Neutrophil (primary cell): Measurements from ENCODE around the gene CCDC167.

ENCODE experiments used
- H3K27ac ChIP-seq: fragments of 200-600 bp; sonication (generic); 2 replicates; pipeline ENCODE4 v1.5.1; 2016; ENCODE audit warnings: mild to moderate bottlenecking, moderate library complexity
- H3K27me3 ChIP-seq: fragments of 200-600 bp; sonication (generic); 2 replicates; pipeline ENCODE4 v1.6.0; 2016; ENCODE audit warnings: mild to moderate bottlenecking
- H3K36me3 ChIP-seq: fragments of 200-600 bp; sonication (generic); 2 replicates; pipeline ENCODE4 v1.5.1; 2017
- H3K4me1 ChIP-seq, 2 experiments: fragments of 200-600 bp in 1 of 2; sonication (generic) in 1 of 2; 1 replicate in 1 of 2; 2 replicates in 1 of 2; pipeline versions ENCODE4 v1.5.1 to v1.6.1; 2013 to 2016; ENCODE audit warnings: low read depth in 1 of 2, low read length in 1 of 2, mild to moderate bottlenecking in 1 of 2, moderate library complexity in 1 of 2; ENCODE audit not compliant: control insufficient read depth in 1 of 2, insufficient read depth in 1 of 2
- H3K4me3 ChIP-seq, 2 experiments: fragments of 200-600 bp in 1 of 2; sonication (generic) in 1 of 2; 1 replicate in 1 of 2; 2 replicates in 1 of 2; pipeline ENCODE4 v1.5.1; 2013 to 2016; ENCODE audit warnings: low read depth in 1 of 2, low read length in 1 of 2, mild to moderate bottlenecking in 1 of 2, moderate library complexity in 1 of 2
- H3K9me3 ChIP-seq: fragments of 200-600 bp; sonication (generic); 2 replicates; pipeline ENCODE4 v1.5.1; 2016
- CTCF ChIP-seq: fragments of 200-600 bp; sonication (generic); IDR thresholded peaks from 2 replicates; pipeline ENCODE4 v1.5.1; 2016; ENCODE audit warnings: antibody characterized with exemption

The CCDC167 gene

GRCh38 chr6:37495244-37495934 lies 4.3 kb downstream of the CCDC167 start:
- H3K36me3 ChIP-seq: no peaks in the 10 kb centered on the region
- no peaks in the 10 kb centered on the region for H3K9me3 ChIP-seq
- H3K4me1 ChIP-seq: peaks cover 3 to 6% of the 10 kb centered on the region in 2 experiments
- no peak overlapping the region for H3K27ac ChIP-seq
- H3K4me3 ChIP-seq: no peak overlapping the region
- TF ChIP-seq CTCF: no peak
- no peaks in the 10 kb centered on the region for H3K27me3 ChIP-seq

- H3K36me3 ChIP-seq: no peaks in the 10 kb centered on the region
- H3K27me3 ChIP-seq: no peaks in the 10 kb centered on the region
- H3K4me3 ChIP-seq: no peak overlapping the region
- no peak overlapping the region for H3K27ac ChIP-seq
- no peak for TF ChIP-seq CTCF
- H3K9me3 ChIP-seq: no peaks in the 10 kb centered on the region
- H3K4me1 ChIP-seq: no peaks in the 10 kb centered on the region
These were observed 6.1 kb downstream of the CCDC167 start for GRCh38 chr6:37493661-37493995.

- no peak overlapping the region for H3K27ac ChIP-seq
- H3K27me3 ChIP-seq: no peaks in the 10 kb centered on the region
- H3K36me3 ChIP-seq: no peaks in the 10 kb centered on the region
- H3K4me3 ChIP-seq: no peak overlapping the region
- no peaks in the 10 kb centered on the region for H3K4me1 ChIP-seq
- TF ChIP-seq CTCF: no peak
- H3K9me3 ChIP-seq: no peaks in the 10 kb centered on the region
These were observed 6.6 kb downstream of the CCDC167 start for GRCh38 chr6:37492991-37493660.

GRCh38 chr6:37492236-37492972 lies 7.3 kb downstream of the CCDC167 start:
- no peaks in the 10 kb centered on the region for H3K9me3 ChIP-seq
- H3K27me3 ChIP-seq: no peaks in the 10 kb centered on the region
- no peak overlapping the region for H3K27ac ChIP-seq
- H3K4me3 ChIP-seq: no peak overlapping the region
- TF ChIP-seq CTCF: no peak
- H3K4me1 ChIP-seq: no peaks in the 10 kb centered on the region
- no peaks in the 10 kb centered on the region for H3K36me3 ChIP-seq

- Histone ChIP-seq H3K36me3 (no peaks in the 10 kb centered on the region), H3K4me1 (no peaks in the 10 kb centered on the region), H3K9me3 (no peaks in the 10 kb centered on the region), H3K27ac (no peak overlapping the region), H3K4me3 (no peak overlapping the region), H3K27me3 (no peaks in the 10 kb centered on the region)
- TF ChIP-seq CTCF: no peak
These were observed 7.9 kb downstream of the CCDC167 start for GRCh38 chr6:37491830-37492208.
